Subcutaneous adipose tissue (tissue), 4 donors: Measurements from ENCODE around the gene RNF212B. TPM values are rescaled to one million over a fixed set of nuclear protein-coding genes. Genes with fewer than 3 reads are reported as not detected.

Experiments used
- CTCF ChIP-seq: fragments of 450-650 bp; IDR thresholded peaks from one replicate; pipeline ENCODE4 v1.5.1; 2016; ENCODE audit warnings: low read depth, mild to moderate bottlenecking, control low read depth, antibody characterized with exemption, moderate library complexity
- total RNA-seq, 4 donors: library from RNA; depleted of rRNA; stranded (reverse); fragments of >200 nt; gene quantifications; one replicate each; pipeline ENCODE4 v1.1.0, GENCODE V29; 2016

Gene RNF212B
- total RNA-seq, 4 donors from 2014 or later: not detected

DNA sequence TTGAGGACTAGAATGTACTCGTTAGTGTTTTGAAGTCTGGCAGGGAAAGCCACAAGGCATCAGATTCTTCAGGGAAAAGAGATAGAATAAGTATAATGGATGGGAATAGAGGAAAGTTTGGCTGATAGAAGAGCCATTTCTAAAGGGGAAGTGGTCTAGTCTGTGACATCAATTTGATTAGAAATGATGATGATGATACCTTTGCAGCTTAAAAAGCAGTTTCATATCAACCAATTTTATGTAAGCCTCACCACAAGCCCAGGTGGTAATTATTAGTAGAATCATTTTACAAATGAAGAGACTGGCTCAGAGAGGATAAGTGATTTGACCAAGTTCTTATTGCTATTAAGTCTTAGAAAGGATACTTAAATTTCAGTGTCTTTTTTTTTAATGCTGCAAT lies 2.9 kb downstream of the RNF212B start:
- TF ChIP-seq CTCF: no peak

- TF ChIP-seq CTCF: no peak
Measured at GRCh38 chr14:23242076-23242475, 4.3 kb downstream of the RNF212B start.

DNA sequence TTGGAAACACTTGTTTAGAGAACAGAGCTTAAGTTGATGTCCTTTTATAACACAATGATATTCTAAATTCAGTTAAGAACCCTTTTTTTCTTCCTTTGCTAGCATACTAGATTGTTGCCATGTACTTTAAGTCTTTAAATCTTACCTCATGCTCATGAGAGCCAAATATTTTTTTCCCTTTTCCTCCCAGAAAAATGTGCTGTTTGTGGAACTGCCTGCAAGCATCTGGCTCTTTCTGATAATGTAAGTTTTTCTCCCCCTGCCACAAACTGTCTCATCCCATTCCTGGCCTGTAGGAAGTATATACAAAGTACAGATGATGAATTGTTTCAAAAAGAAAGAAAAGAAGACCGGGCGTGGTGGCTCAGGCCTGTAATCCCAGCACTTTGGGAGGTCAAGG lies 5.3 kb downstream of the RNF212B start:
- TF ChIP-seq CTCF: no peak

GRCh38 chr14:23245282-23245681 lies 7.5 kb downstream of the RNF212B start:
- TF ChIP-seq CTCF: no peak

GRCh38 chr14:23248601-23249000 lies 10.9 kb downstream of the RNF212B start:
- TF ChIP-seq CTCF: no peak

GRCh38 chr14:23249824-23250223 lies 12.1 kb downstream of the RNF212B start:
- TF ChIP-seq CTCF: no peak

- TF ChIP-seq CTCF: no peak
Measured at GRCh38 chr14:23252006-23252405, 14.3 kb downstream of the RNF212B start.
